Adrenal gland (tissue), 5 donors: Measurements from ENCODE around the gene WDR86.

Experiments used
- CTCF ChIP-seq, 6 experiments: fragments of 450-650 bp in 4 of 6; fragments of 200-600 bp in 2 of 6; sonication (generic) in 1 of 6; IDR thresholded peaks; 1 replicate in 5 of 6; 2 replicates in 1 of 6; pipeline versions ENCODE4 v1.5.1 to v1.8.0; 2016 to 2021; ENCODE audit warnings: antibody characterized with exemption in 6 of 6, mild to moderate bottlenecking in 2 of 6, moderate library complexity in 1 of 6
- POLR2A ChIP-seq, 2 donors: fragments of 450-650 bp; IDR thresholded peaks; one replicate each; pipeline ENCODE4 v1.6.1; 2017; ENCODE audit warnings: antibody characterized with exemption in 2 of 2, mild to moderate bottlenecking in 2 of 2, moderate library complexity in 1 of 2
- donor health status: DM: no; HTN: no; CAD: no.

GRCh38 chr7:151400626-151401315 lies 9.1 kb downstream of the WDR86 start:
- no peak for TF ChIP-seq POLR2A (IDR thresholded peaks at IDR 0.05)
- TF ChIP-seq CTCF (IDR thresholded peaks at IDR 0.05) = no peak
